ENCODE results near the gene RAB8B.

The RAB8B gene

GRCh38 chr15:63185206-63185605, 4.2 kb upstream of the RAB8B start:
- whole genome bisulfite sequencing: 83% methylated on average over 2 of the region's 2 CpGs
- H3K9me3 ChIP-seq (ENCODE audit: insufficient read depth, low read depth, low read length): no peaks in the 10 kb centered on the region

GRCh38 chr15:63186065-63186464, 3.3 kb upstream of the RAB8B start:
- no peak overlapping the region for H3K27ac ChIP-seq (ENCODE audit: low read depth, low read length)
- 95% methylated on average over 2 of the region's 2 CpGs for WGBS
- H3K4me1 ChIP-seq (ENCODE audit: insufficient read depth, low read length): peaks cover 17% of the 10 kb centered on the region
- H3K36me3 ChIP-seq (ENCODE audit: insufficient read depth, low read length): no peaks in the 10 kb centered on the region
- no peaks in the 10 kb centered on the region for H3K27me3 ChIP-seq (ENCODE audit: insufficient read depth, low read length)
- H3K4me3 ChIP-seq (ENCODE audit: low read length): no peak overlapping the region
- no peak overlapping the region for H3K9ac ChIP-seq (ENCODE audit: low read depth, low read length)
- H3K9me3 ChIP-seq (ENCODE audit: insufficient read depth, low read depth, low read length): no peaks in the 10 kb centered on the region

More at GRCh38 chr15:63185206-63185605, 4.2 kb upstream of the RAB8B start:
- H3K4me1 ChIP-seq (ENCODE audit: insufficient read depth, low read length): peaks cover 8% of the 10 kb centered on the region
- no peaks in the 10 kb centered on the region for H3K36me3 ChIP-seq (ENCODE audit: insufficient read depth, low read length)
- no peaks in the 10 kb centered on the region for H3K27me3 ChIP-seq (ENCODE audit: insufficient read depth, low read length)
- no peak overlapping the region for H3K4me3 ChIP-seq (ENCODE audit: low read length)
- H3K27ac ChIP-seq (ENCODE audit: low read depth, low read length): no peak overlapping the region
- no peak overlapping the region for H3K9ac ChIP-seq (ENCODE audit: low read depth, low read length)

- no peak overlapping the region for H3K4me3 ChIP-seq (ENCODE audit: low read length)
- WGBS: 83% methylated on average over 5 of the region's 5 CpGs
Measured at GRCh38 chr15:63187589-63188226, 1.7 kb upstream of the RAB8B start.

GRCh38 chr15:63188247-63188925, 1.0 kb upstream of the RAB8B start:
- H3K9me3 ChIP-seq (ENCODE audit: insufficient read depth, low read depth, low read length): no peaks in the 10 kb centered on the region
- no peaks in the 10 kb centered on the region for H3K36me3 ChIP-seq (ENCODE audit: insufficient read depth, low read length)
- no peaks in the 10 kb centered on the region for H3K27me3 ChIP-seq (ENCODE audit: insufficient read depth, low read length)
- H3K27ac ChIP-seq (ENCODE audit: low read depth, low read length): peak overlapping the region; percentile 75
- H3K4me3 ChIP-seq (ENCODE audit: low read length): peak overlapping the region; percentile 96
- H3K9ac ChIP-seq (ENCODE audit: low read depth, low read length): peak overlapping the region; percentile 89
- H3K4me1 ChIP-seq (ENCODE audit: insufficient read depth, low read length): peaks cover 27% of the 10 kb centered on the region
- 47% methylated on average over 9 of the region's 10 CpGs for WGBS

More at GRCh38 chr15:63187589-63188226, 1.7 kb upstream of the RAB8B start:
- H3K27me3 ChIP-seq (ENCODE audit: insufficient read depth, low read length): no peaks in the 10 kb centered on the region
- no peak overlapping the region for H3K9ac ChIP-seq (ENCODE audit: low read depth, low read length)
- no peaks in the 10 kb centered on the region for H3K36me3 ChIP-seq (ENCODE audit: insufficient read depth, low read length)
- no peaks in the 10 kb centered on the region for H3K9me3 ChIP-seq (ENCODE audit: insufficient read depth, low read depth, low read length)
- peaks cover 26% of the 10 kb centered on the region for H3K4me1 ChIP-seq (ENCODE audit: insufficient read depth, low read length)
- no peak overlapping the region for H3K27ac ChIP-seq (ENCODE audit: low read depth, low read length)

- H3K9me3 ChIP-seq (ENCODE audit: insufficient read depth, low read depth, low read length): no peaks in the 10 kb centered on the region
- H3K4me1 ChIP-seq (ENCODE audit: insufficient read depth, low read length): peaks cover 38% of the 10 kb centered on the region
- H3K9ac ChIP-seq (ENCODE audit: low read depth, low read length): peak overlapping the region; percentile 62; the same call in 1 of the 2 replicates
- WGBS: 17% methylated on average over 10 of the region's 10 CpGs
- H3K27me3 ChIP-seq (ENCODE audit: insufficient read depth, low read length): no peaks in the 10 kb centered on the region
- no peak overlapping the region for H3K27ac ChIP-seq (ENCODE audit: low read depth, low read length)
- H3K4me3 ChIP-seq (ENCODE audit: low read length): peak overlapping the region; percentile 96
- no peaks in the 10 kb centered on the region for H3K36me3 ChIP-seq (ENCODE audit: insufficient read depth, low read length)
Measured at GRCh38 chr15:63189941-63190768, 749 bp downstream of the RAB8B start.

- Histone ChIP-seq H3K9ac (ENCODE audit: low read depth, low read length) (no peak overlapping the region), H3K4me3 (ENCODE audit: low read length) (peak overlapping the region; percentile 96)
Measured at GRCh38 chr15:63190769-63191649, 1.6 kb downstream of the RAB8B start.

GRCh38 chr15:63191895-63192618, 2.7 kb downstream of the RAB8B start:
- no peaks in the 10 kb centered on the region for H3K9me3 ChIP-seq (ENCODE audit: insufficient read depth, low read depth, low read length)
- WGBS: 95% methylated on average over 2 of the region's 3 CpGs
- H3K27me3 ChIP-seq (ENCODE audit: insufficient read depth, low read length): no peaks in the 10 kb centered on the region
- H3K9ac ChIP-seq (ENCODE audit: low read depth, low read length): no peak overlapping the region
- H3K36me3 ChIP-seq (ENCODE audit: insufficient read depth, low read length): no peaks in the 10 kb centered on the region
- H3K27ac ChIP-seq (ENCODE audit: low read depth, low read length): no peak overlapping the region
- H3K4me3 ChIP-seq (ENCODE audit: low read length): no peak overlapping the region
- peaks cover 57% of the 10 kb centered on the region for H3K4me1 ChIP-seq (ENCODE audit: insufficient read depth, low read length)

More at GRCh38 chr15:63190769-63191649, 1.6 kb downstream of the RAB8B start:
- H3K36me3 ChIP-seq (ENCODE audit: insufficient read depth, low read length): no peaks in the 10 kb centered on the region
- no peak overlapping the region for H3K27ac ChIP-seq (ENCODE audit: low read depth, low read length)
- no peaks in the 10 kb centered on the region for H3K27me3 ChIP-seq (ENCODE audit: insufficient read depth, low read length)
- no peaks in the 10 kb centered on the region for H3K9me3 ChIP-seq (ENCODE audit: insufficient read depth, low read depth, low read length)
- WGBS: 82% methylated on average over 3 of the region's 3 CpGs
- H3K4me1 ChIP-seq (ENCODE audit: insufficient read depth, low read length): peaks cover 46% of the 10 kb centered on the region

GRCh38 chr15:63192619-63193206, 3.3 kb downstream of the RAB8B start:
- Histone ChIP-seq H3K27ac (ENCODE audit: low read depth, low read length) (no peak overlapping the region), H3K4me1 (ENCODE audit: insufficient read depth, low read length) (peaks cover 63% of the 10 kb centered on the region), H3K4me3 (ENCODE audit: low read length) (no peak overlapping the region), H3K9ac (ENCODE audit: low read depth, low read length) (no peak overlapping the region), H3K27me3 (ENCODE audit: insufficient read depth, low read length) (no peaks in the 10 kb centered on the region), H3K9me3 (ENCODE audit: insufficient read depth, low read depth, low read length) (no peaks in the 10 kb centered on the region), H3K36me3 (ENCODE audit: insufficient read depth, low read length) (no peaks in the 10 kb centered on the region)
- WGBS: 94% methylated on average over 5 of the region's 5 CpGs

GRCh38 chr15:63194302-63194701, 4.9 kb downstream of the RAB8B start:
- Histone ChIP-seq H3K9me3 (ENCODE audit: insufficient read depth, low read depth, low read length) (no peaks in the 10 kb centered on the region), H3K4me1 (ENCODE audit: insufficient read depth, low read length) (peaks cover 72% of the 10 kb centered on the region), H3K4me3 (ENCODE audit: low read length) (no peak overlapping the region), H3K36me3 (ENCODE audit: insufficient read depth, low read length) (no peaks in the 10 kb centered on the region), H3K9ac (ENCODE audit: low read depth, low read length) (no peak overlapping the region), H3K27me3 (ENCODE audit: insufficient read depth, low read length) (no peaks in the 10 kb centered on the region), H3K27ac (ENCODE audit: low read depth, low read length) (no peak overlapping the region)
- WGBS: 87% methylated on average over 3 of the region's 4 CpGs
